OCI-LY1 (cell line): ENCODE results near the gene SSPN.

Experiments
- H2AFZ ChIP-seq: fragments of 200-600 bp; sonication (generic), shearing (Covaris generic); 2 replicates; pipeline ENCODE4 v1.6.0; 2014; ENCODE audit warnings: antibody characterized with exemption, mild to moderate bottlenecking, low read length
- H3F3A ChIP-seq: fragments of 200-600 bp; sonication (generic), shearing (Covaris generic); 2 replicates; pipeline ENCODE4 v1.6.0; 2014; ENCODE audit warnings: mild to moderate bottlenecking, antibody characterized with exemption, low read length, moderate library complexity; ENCODE audit not compliant: insufficient read depth
- H3K27ac ChIP-seq: fragments of 200-600 bp; sonication (generic); 2 replicates; pipeline ENCODE4 v1.5.1; 2014; ENCODE audit warnings: low read length, mixed run types, mild to moderate bottlenecking, low read depth; ENCODE audit not compliant: poor library complexity, severe bottlenecking
- H3K27me3 ChIP-seq: fragments of 200-600 bp; sonication (generic); 2 replicates; pipeline ENCODE4 v1.6.0; 2014; ENCODE audit warnings: antibody characterized with exemption, mild to moderate bottlenecking, low read length, moderate library complexity; ENCODE audit not compliant: insufficient read depth
- H3K36me3 ChIP-seq: fragments of 200-600 bp; sonication (generic); 2 replicates; pipeline ENCODE4 v1.6.1; 2014; ENCODE audit warnings: mild to moderate bottlenecking, antibody characterized with exemption, low read length, moderate library complexity, mixed read lengths; ENCODE audit not compliant: insufficient read depth
- H3K4me1 ChIP-seq: fragments of 200-600 bp; sonication (generic); 2 replicates; pipeline ENCODE4 v1.5.1; 2014; ENCODE audit warnings: mild to moderate bottlenecking, low read length, moderate library complexity; ENCODE audit not compliant: insufficient read depth, severe bottlenecking
- H3K4me2 ChIP-seq: fragments of 200-600 bp; sonication (generic), shearing (Covaris generic); 2 replicates; pipeline ENCODE4 v1.6.1; 2014; ENCODE audit warnings: low read length
- H3K4me3 ChIP-seq: fragments of 200-600 bp; sonication (generic); 2 replicates; pipeline ENCODE4 v1.5.1; 2014; ENCODE audit warnings: low read length, low read depth, mild to moderate bottlenecking, mixed read lengths; ENCODE audit not compliant: poor library complexity, severe bottlenecking
- H3K79me2 ChIP-seq: fragments of 200-600 bp; shearing (Covaris generic); 2 replicates; pipeline ENCODE4 v1.6.1; 2016; ENCODE audit warnings: mixed run types, low read length, mixed read lengths; ENCODE audit not compliant: insufficient read depth
- H3K9ac ChIP-seq: fragments of 200-600 bp; sonication (generic), shearing (Covaris generic); 2 replicates; pipeline ENCODE4 v1.6.1; 2014; ENCODE audit warnings: mild to moderate bottlenecking, low read length, mixed read lengths
- H3K9me2 ChIP-seq: fragments of 200-600 bp; sonication (generic), shearing (Covaris generic); 2 replicates; pipeline ENCODE4 v1.6.1; 2014; ENCODE audit warnings: low read depth, mild to moderate bottlenecking, low read length, mixed read lengths
- H3K9me3 ChIP-seq: fragments of 200-600 bp; shearing (Covaris generic); 2 replicates; pipeline ENCODE4 v1.6.1; 2014; ENCODE audit warnings: low read length, mixed read lengths
- H4K20me1 ChIP-seq: fragments of 200-600 bp; sonication (generic), shearing (Covaris generic); 2 replicates; pipeline ENCODE4 v1.6.0; 2016; ENCODE audit warnings: mild to moderate bottlenecking, low read length; ENCODE audit not compliant: insufficient read depth
- EZH2 ChIP-seq: fragments of 200-600 bp; sonication (generic), shearing (Covaris generic); IDR thresholded peaks from 2 replicates; pipeline ENCODE4 v1.8.0; 2017; ENCODE audit warnings: borderline replicate concordance, mixed run types, mild to moderate bottlenecking, antibody characterized with exemption, low read length, moderate library complexity, mixed read lengths
- TF ChIP-seq, protein P1 (sequence below): fragments of 200-600 bp; sonication (generic), shearing (Covaris generic); IDR thresholded peaks from 2 replicates; pipeline ENCODE4 v1.5.1; 2017; ENCODE audit warnings: mild to moderate bottlenecking, antibody characterized with exemption, low read length, moderate library complexity, mixed read lengths

Gene SSPN

DNA sequence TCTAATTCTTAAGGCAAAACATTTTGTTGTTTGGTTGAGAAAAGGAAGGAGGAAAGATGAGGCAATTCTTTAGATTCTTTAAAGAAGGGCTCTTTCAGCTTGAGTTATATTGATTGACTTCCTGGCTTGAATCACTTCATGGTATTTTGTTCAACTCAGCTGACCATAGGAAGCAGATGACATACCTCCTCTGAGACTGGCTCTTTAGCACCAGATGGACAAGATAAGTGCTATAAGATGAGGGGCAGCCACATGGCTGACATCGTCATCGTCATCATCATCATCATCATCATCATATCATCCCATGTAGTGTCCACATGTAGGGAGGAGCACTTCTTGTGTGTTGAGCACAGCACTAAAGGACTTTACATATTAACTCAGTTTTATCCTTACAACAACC is 81.3 kb downstream of the SSPN start:
- H3K9me2 ChIP-seq = no peaks in the 10 kb centered on the region
- H3K4me3 ChIP-seq = no peak overlapping the region
- TF ChIP-seq EZH2 = no peak
- TF ChIP-seq, protein P1, sequence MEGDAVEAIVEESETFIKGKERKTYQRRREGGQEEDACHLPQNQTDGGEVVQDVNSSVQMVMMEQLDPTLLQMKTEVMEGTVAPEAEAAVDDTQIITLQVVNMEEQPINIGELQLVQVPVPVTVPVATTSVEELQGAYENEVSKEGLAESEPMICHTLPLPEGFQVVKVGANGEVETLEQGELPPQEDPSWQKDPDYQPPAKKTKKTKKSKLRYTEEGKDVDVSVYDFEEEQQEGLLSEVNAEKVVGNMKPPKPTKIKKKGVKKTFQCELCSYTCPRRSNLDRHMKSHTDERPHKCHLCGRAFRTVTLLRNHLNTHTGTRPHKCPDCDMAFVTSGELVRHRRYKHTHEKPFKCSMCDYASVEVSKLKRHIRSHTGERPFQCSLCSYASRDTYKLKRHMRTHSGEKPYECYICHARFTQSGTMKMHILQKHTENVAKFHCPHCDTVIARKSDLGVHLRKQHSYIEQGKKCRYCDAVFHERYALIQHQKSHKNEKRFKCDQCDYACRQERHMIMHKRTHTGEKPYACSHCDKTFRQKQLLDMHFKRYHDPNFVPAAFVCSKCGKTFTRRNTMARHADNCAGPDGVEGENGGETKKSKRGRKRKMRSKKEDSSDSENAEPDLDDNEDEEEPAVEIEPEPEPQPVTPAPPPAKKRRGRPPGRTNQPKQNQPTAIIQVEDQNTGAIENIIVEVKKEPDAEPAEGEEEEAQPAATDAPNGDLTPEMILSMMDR = no peak
- H3F3A ChIP-seq = no peaks in the 10 kb centered on the region
- H3K27ac ChIP-seq = no peak overlapping the region
- H3K36me3 ChIP-seq = no peaks in the 10 kb centered on the region
- H3K79me2 ChIP-seq = no peaks in the 10 kb centered on the region
- no peak overlapping the region for H3K9ac ChIP-seq
- no peaks in the 10 kb centered on the region for H3K4me1 ChIP-seq
- H3K27me3 ChIP-seq = no peaks in the 10 kb centered on the region
- no peak overlapping the region for H3K4me2 ChIP-seq
- no peaks in the 10 kb centered on the region for H3K9me3 ChIP-seq
- H2AFZ ChIP-seq = no peak overlapping the region
- H4K20me1 ChIP-seq = no peaks in the 10 kb centered on the region

DNA sequence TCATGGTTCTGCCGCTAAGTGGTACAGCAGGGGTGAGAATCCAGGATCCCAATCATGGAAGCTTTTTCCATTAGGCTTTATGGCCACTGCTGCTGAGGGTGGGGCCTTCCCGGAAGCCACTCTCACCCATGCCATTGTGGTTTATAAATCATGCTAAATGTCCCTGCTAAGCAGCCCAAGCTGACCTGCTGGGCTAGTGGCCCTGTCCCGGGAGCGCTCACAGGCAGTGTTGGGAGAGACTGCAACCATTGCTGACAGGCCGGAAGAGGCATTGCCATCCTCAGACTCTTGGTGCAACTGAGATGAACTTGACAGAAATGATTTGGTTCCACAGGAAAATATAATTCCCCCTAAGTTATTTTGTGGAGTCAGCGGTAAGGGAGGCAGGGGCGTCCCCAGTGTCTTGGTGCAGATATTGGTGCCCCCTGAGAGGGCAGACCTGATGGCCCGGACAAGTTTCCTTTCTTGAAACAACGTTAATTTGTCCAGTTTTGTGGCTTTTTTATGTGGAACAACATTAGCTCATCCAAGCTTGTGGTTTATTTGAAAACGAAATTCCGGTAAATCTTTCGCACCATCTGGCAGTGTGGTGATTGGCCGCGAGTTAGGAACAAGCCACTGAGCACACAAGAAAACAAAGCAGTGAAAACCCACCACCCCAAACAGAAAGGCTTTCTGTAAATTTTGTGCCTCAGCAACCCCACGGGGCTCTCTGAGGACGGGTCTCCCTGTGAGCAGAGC is 82.3 kb downstream of the SSPN start:
- no peaks in the 10 kb centered on the region for H4K20me1 ChIP-seq
- H3K4me1 ChIP-seq = no peaks in the 10 kb centered on the region
- H2AFZ ChIP-seq = no peak overlapping the region
- H3K27ac ChIP-seq = no peak overlapping the region
- H3F3A ChIP-seq = no peaks in the 10 kb centered on the region
- no peak overlapping the region for H3K9ac ChIP-seq
- H3K79me2 ChIP-seq = no peaks in the 10 kb centered on the region
- TF ChIP-seq, protein P1 = no peak
- TF ChIP-seq EZH2 = no peak
- no peaks in the 10 kb centered on the region for H3K9me2 ChIP-seq
- H3K4me3 ChIP-seq = no peak overlapping the region
- H3K4me2 ChIP-seq = no peak overlapping the region
- no peaks in the 10 kb centered on the region for H3K9me3 ChIP-seq
- no peaks in the 10 kb centered on the region for H3K36me3 ChIP-seq
- H3K27me3 ChIP-seq = no peaks in the 10 kb centered on the region

DNA sequence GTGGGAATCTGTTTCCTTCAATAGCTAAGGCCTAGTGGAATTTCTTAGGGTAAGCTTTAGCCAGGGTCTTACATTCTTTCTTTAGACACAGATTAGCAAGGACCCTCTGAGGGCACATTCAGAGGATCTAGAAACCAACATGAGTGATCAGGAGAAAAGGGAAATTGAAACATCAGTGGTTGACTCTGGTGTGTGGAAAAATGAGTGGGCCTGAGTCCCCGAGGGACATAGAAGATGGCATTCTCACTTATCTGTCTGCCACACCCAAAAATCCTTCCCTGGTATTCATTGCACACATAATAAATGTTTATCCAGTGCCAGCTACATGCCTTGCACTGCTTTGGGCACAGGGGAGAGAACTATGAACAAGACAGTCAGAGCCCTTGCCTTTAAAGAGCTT is 82.9 kb downstream of the SSPN start:
- TF ChIP-seq, protein P1 = no peak
- no peak for TF ChIP-seq EZH2
- no peaks in the 10 kb centered on the region for H3K36me3 ChIP-seq
- H3K4me3 ChIP-seq = no peak overlapping the region
- H3K9me3 ChIP-seq = no peaks in the 10 kb centered on the region
- H2AFZ ChIP-seq = no peak overlapping the region
- no peak overlapping the region for H3K27ac ChIP-seq
- no peaks in the 10 kb centered on the region for H4K20me1 ChIP-seq
- H3K79me2 ChIP-seq = no peaks in the 10 kb centered on the region
- no peak overlapping the region for H3K4me2 ChIP-seq
- no peaks in the 10 kb centered on the region for H3F3A ChIP-seq
- no peaks in the 10 kb centered on the region for H3K4me1 ChIP-seq
- H3K9ac ChIP-seq = no peak overlapping the region
- no peaks in the 10 kb centered on the region for H3K9me2 ChIP-seq
- H3K27me3 ChIP-seq = no peaks in the 10 kb centered on the region
